HEK293 (cell line): ENCODE data around the gene TMEM125.

Experiments
- CTCF ChIA-PET: fragments of 350-600 bp; formaldehyde crosslinking; extraction: SDS; loops from one replicate; lab custom pipeline; 2021; ENCODE audit warnings: antibody characterized with exemption; lab: Yijun Ruan, JAX
- POLR2A ChIA-PET: fragments of 300-600 bp; formaldehyde crosslinking; extraction: SDS; loops from one replicate; lab custom pipeline; 2020; ENCODE audit warnings: antibody characterized with exemption, inconsistent platforms; lab: Yijun Ruan, JAX
- H3K27ac ChIP-seq: fragments of 200-500 bp; sonication (Bioruptor generic); 2 replicates; pipeline ENCODE4 v1.5.1; 2014; ENCODE audit warnings: low read depth, low read length, control low read depth, inconsistent platforms; ENCODE audit errors: extremely low read depth
- H3K36me3 ChIP-seq, 2 experiments: fragments of 200-500 bp in 1 of 2; sonication (Bioruptor generic) in 1 of 2; 1 replicate in 1 of 2; 2 replicates in 1 of 2; pipeline ENCODE4 v1.5.1; 2014 to 2017; ENCODE audit warnings: inconsistent platforms in 2 of 2, low read length in 2 of 2; ENCODE audit not compliant: control insufficient read depth in 2 of 2, insufficient read depth in 1 of 2
- H3K4me1 ChIP-seq: fragments of 200-500 bp; sonication (Bioruptor generic); 2 replicates; pipeline ENCODE4 v1.5.1; 2014; ENCODE audit warnings: mild to moderate bottlenecking, low read length, inconsistent platforms; ENCODE audit not compliant: control insufficient read depth, insufficient read depth
- H3K4me3 ChIP-seq: 2 replicates; pipeline ENCODE4 v1.5.1; 2011; ENCODE audit warnings: low read depth, mild to moderate bottlenecking, control low read depth, low read length, moderate library complexity
- H3K9me3 ChIP-seq: fragments of 200-500 bp; sonication (Bioruptor generic); 2 replicates; pipeline ENCODE4 v1.5.1; 2014; ENCODE audit warnings: low read depth, low read length, inconsistent platforms; ENCODE audit not compliant: control insufficient read depth, insufficient read depth
- GFI1B ChIP-seq: fragments of 450-650 bp; formaldehyde crosslinking; IDR thresholded peaks from 2 replicates; pipeline ENCODE4 v1.5.1; 2016; ENCODE audit warnings: missing biosample characterization, missing genetic modification characterization
- IKZF3 ChIP-seq: fragments of 450-650 bp; IDR thresholded peaks from 2 replicates; pipeline ENCODE4 v1.5.0; 2018; ENCODE audit warnings: missing biosample characterization, mild to moderate bottlenecking, missing genetic modification characterization, moderate library complexity
- KLF7 ChIP-seq: fragments of 450-650 bp; formaldehyde crosslinking; IDR thresholded peaks from 2 replicates; pipeline ENCODE4 v1.5.1; 2016; ENCODE audit warnings: missing biosample characterization, missing genetic modification characterization, borderline replicate concordance
- MZF1 ChIP-seq: fragments of 450-650 bp; formaldehyde crosslinking; IDR thresholded peaks from 2 replicates; pipeline ENCODE4 v1.5.1; 2017; ENCODE audit warnings: missing biosample characterization, missing genetic modification characterization, borderline replicate concordance
- OVOL3 ChIP-seq: fragments of 450-650 bp; formaldehyde crosslinking; IDR thresholded peaks from 2 replicates; pipeline ENCODE4 v1.5.1; 2016; ENCODE audit warnings: missing biosample characterization, missing genetic modification characterization
- PBX3 ChIP-seq: sonication (generic); formaldehyde crosslinking; IDR thresholded peaks from 2 replicates; pipeline ENCODE4 v1.8.1; 2022; ENCODE audit warnings: mild to moderate bottlenecking, moderate library complexity, missing genetic modification reagents
- ZNF23 ChIP-seq: fragments of 450-650 bp; formaldehyde crosslinking; IDR thresholded peaks from 2 replicates; pipeline ENCODE4 v1.5.1; 2016; ENCODE audit warnings: missing biosample characterization, missing genetic modification characterization, borderline replicate concordance
- ZNF311 ChIP-seq: fragments of 450-650 bp; formaldehyde crosslinking; IDR thresholded peaks from 2 replicates; pipeline ENCODE4 v1.5.1; 2017; ENCODE audit warnings: missing biosample characterization, missing genetic modification characterization, borderline replicate concordance
- ZNF341 ChIP-seq: fragments of 450-650 bp; formaldehyde crosslinking; IDR thresholded peaks from 2 replicates; pipeline ENCODE4; 2016; ENCODE audit warnings: low read depth, missing biosample characterization, missing genetic modification characterization
- ZNF510 ChIP-seq: fragments of 450-650 bp; formaldehyde crosslinking; IDR thresholded peaks from 2 replicates; pipeline ENCODE4 v1.5.1; 2018; ENCODE audit warnings: mild to moderate bottlenecking, missing genetic modification characterization, missing biosample characterization; ENCODE audit not compliant: insufficient replicate concordance
- ZNF521 ChIP-seq: fragments of 450-650 bp; formaldehyde crosslinking; IDR thresholded peaks from 2 replicates; pipeline ENCODE4 v1.5.1; 2017; ENCODE audit warnings: missing biosample characterization, mild to moderate bottlenecking, missing genetic modification characterization
- ZNF658 ChIP-seq: fragments of 450-650 bp; formaldehyde crosslinking; IDR thresholded peaks from 2 replicates; pipeline ENCODE4; 2016; ENCODE audit warnings: missing biosample characterization, missing genetic modification characterization
- ZNF792 ChIP-seq: fragments of 450-650 bp; formaldehyde crosslinking; IDR thresholded peaks from 2 replicates; pipeline ENCODE4 v1.5.1; 2016; ENCODE audit warnings: missing biosample characterization, missing genetic modification characterization
- TF ChIP-seq, protein P1 (sequence below): fragments of 450-650 bp; formaldehyde crosslinking; IDR thresholded peaks from 2 replicates; pipeline ENCODE4 v1.5.0; 2017; ENCODE audit warnings: missing biosample characterization, missing genetic modification characterization, borderline replicate concordance
- TF ChIP-seq, protein P2 (sequence below): fragments of 450-650 bp; formaldehyde crosslinking; IDR thresholded peaks from 2 replicates; pipeline ENCODE4 v1.5.1; 2016; ENCODE audit warnings: missing biosample characterization, missing genetic modification characterization
- TF ChIP-seq, protein P3 (sequence below): fragments of 450-650 bp; formaldehyde crosslinking; IDR thresholded peaks from 2 replicates; pipeline ENCODE4 v1.5.1; 2016; ENCODE audit warnings: missing biosample characterization, missing genetic modification characterization, borderline replicate concordance
- TF ChIP-seq, protein P4 (sequence below): fragments of 450-650 bp; formaldehyde crosslinking; IDR thresholded peaks from 2 replicates; pipeline ENCODE4 v1.5.1; 2017; ENCODE audit warnings: missing biosample characterization, mild to moderate bottlenecking, missing genetic modification characterization, moderate library complexity

Gene TMEM125

GRCh38 chr1:43313771-43314170 is 44.0 kb downstream of the TMEM125 start:
- Histone ChIP-seq H3K4me3 (no peak overlapping the region), H3K36me3 (no peaks in the 10 kb centered on the region), H3K4me1 (no peaks in the 10 kb centered on the region), H3K9me3 (no peaks in the 10 kb centered on the region), H3K27ac (no peak overlapping the region)
- TF ChIP-seq PBX3 (CRISPR knock-in tag), result no peak
- no peak for TF ChIP-seq OVOL3 (tag by site-specific recombination)
- TF ChIP-seq, protein P1, sequence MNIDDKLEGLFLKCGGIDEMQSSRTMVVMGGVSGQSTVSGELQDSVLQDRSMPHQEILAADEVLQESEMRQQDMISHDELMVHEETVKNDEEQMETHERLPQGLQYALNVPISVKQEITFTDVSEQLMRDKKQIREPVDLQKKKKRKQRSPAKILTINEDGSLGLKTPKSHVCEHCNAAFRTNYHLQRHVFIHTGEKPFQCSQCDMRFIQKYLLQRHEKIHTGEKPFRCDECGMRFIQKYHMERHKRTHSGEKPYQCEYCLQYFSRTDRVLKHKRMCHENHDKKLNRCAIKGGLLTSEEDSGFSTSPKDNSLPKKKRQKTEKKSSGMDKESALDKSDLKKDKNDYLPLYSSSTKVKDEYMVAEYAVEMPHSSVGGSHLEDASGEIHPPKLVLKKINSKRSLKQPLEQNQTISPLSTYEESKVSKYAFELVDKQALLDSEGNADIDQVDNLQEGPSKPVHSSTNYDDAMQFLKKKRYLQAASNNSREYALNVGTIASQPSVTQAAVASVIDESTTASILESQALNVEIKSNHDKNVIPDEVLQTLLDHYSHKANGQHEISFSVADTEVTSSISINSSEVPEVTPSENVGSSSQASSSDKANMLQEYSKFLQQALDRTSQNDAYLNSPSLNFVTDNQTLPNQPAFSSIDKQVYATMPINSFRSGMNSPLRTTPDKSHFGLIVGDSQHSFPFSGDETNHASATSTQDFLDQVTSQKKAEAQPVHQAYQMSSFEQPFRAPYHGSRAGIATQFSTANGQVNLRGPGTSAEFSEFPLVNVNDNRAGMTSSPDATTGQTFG (tag by site-specific recombination), result no peak
- no peak for TF ChIP-seq IKZF3 (tag by site-specific recombination)
- no peak for TF ChIP-seq ZNF23 (tag by site-specific recombination)
- TF ChIP-seq, protein P2, sequence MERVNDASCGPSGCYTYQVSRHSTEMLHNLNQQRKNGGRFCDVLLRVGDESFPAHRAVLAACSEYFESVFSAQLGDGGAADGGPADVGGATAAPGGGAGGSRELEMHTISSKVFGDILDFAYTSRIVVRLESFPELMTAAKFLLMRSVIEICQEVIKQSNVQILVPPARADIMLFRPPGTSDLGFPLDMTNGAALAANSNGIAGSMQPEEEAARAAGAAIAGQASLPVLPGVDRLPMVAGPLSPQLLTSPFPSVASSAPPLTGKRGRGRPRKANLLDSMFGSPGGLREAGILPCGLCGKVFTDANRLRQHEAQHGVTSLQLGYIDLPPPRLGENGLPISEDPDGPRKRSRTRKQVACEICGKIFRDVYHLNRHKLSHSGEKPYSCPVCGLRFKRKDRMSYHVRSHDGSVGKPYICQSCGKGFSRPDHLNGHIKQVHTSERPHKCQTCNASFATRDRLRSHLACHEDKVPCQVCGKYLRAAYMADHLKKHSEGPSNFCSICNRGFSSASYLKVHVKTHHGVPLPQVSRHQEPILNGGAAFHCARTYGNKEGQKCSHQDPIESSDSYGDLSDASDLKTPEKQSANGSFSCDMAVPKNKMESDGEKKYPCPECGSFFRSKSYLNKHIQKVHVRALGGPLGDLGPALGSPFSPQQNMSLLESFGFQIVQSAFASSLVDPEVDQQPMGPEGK (tag by site-specific recombination), result no peak
- no peak for TF ChIP-seq MZF1 (tag by site-specific recombination)
- no peak for TF ChIP-seq ZNF510 (tag by site-specific recombination)
- TF ChIP-seq ZNF311 (tag by site-specific recombination), result no peak
- TF ChIP-seq ZNF341 (tag by site-specific recombination), result no peak
- POLR2A ChIA-PET, result interaction anchor here (0.8 kb wide), 1 partner anchor 45 kb away, joined by 5 read pairs; the partner anchor contains the start of gene CDC20
- CTCF ChIA-PET, result no interaction called here

DNA sequence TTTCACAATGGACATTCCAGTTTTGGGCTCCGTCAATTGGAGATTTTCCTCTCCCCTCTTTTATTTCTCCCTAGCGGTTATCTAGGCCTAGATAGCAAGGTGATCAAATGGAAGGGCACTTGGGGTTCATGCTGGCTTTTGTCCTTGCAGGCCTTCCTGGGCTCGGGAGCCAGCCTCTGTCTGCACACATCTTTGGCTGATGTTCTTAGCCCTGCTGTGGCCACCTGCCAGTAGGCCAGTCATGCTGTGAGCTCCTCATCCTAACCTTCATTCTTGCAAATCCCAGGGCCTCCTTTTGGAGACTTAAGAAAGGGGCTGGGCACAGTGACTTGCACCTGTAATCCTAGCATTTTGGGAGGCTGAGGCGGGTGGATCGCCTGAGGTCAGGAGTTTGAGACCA is 44.5 kb downstream of the TMEM125 start:
- Histone ChIP-seq H3K4me1 (no peaks in the 10 kb centered on the region), H3K36me3 (no peaks in the 10 kb centered on the region), H3K9me3 (no peaks in the 10 kb centered on the region), H3K4me3 (no peak overlapping the region), H3K27ac (no peak overlapping the region)
- ChIA-PET POLR2A (interaction anchor here (0.8 kb wide), 1 partner anchor 44 kb away, joined by 5 read pairs; the partner anchor contains the start of gene CDC20), CTCF (interaction anchor here (0.6 kb wide), 1 partner anchor 819 kb away, joined by 4 read pairs; no protein-coding TSS in a partner anchor)
- TF ChIP-seq, protein P3, sequence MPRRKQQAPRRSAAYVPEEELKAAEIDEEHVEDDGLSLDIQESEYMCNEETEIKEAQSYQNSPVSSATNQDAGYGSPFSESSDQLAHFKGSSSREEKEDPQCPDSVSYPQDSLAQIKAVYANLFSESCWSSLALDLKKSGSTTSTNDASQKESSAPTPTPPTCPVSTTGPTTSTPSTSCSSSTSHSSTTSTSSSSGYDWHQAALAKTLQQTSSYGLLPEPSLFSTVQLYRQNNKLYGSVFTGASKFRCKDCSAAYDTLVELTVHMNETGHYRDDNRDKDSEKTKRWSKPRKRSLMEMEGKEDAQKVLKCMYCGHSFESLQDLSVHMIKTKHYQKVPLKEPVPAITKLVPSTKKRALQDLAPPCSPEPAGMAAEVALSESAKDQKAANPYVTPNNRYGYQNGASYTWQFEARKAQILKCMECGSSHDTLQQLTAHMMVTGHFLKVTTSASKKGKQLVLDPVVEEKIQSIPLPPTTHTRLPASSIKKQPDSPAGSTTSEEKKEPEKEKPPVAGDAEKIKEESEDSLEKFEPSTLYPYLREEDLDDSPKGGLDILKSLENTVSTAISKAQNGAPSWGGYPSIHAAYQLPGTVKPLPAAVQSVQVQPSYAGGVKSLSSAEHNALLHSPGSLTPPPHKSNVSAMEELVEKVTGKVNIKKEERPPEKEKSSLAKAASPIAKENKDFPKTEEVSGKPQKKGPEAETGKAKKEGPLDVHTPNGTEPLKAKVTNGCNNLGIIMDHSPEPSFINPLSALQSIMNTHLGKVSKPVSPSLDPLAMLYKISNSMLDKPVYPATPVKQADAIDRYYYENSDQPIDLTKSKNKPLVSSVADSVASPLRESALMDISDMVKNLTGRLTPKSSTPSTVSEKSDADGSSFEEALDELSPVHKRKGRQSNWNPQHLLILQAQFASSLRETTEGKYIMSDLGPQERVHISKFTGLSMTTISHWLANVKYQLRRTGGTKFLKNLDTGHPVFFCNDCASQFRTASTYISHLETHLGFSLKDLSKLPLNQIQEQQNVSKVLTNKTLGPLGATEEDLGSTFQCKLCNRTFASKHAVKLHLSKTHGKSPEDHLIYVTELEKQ (tag by site-specific recombination), result no peak
- TF ChIP-seq GFI1B (tag by site-specific recombination), result no peak
- no peak for TF ChIP-seq ZNF658 (tag by site-specific recombination)
- TF ChIP-seq ZNF792, result no peak
- TF ChIP-seq KLF7 (tag by site-specific recombination), result no peak
- TF ChIP-seq ZNF521 (tag by site-specific recombination), result no peak
- TF ChIP-seq, protein P4, sequence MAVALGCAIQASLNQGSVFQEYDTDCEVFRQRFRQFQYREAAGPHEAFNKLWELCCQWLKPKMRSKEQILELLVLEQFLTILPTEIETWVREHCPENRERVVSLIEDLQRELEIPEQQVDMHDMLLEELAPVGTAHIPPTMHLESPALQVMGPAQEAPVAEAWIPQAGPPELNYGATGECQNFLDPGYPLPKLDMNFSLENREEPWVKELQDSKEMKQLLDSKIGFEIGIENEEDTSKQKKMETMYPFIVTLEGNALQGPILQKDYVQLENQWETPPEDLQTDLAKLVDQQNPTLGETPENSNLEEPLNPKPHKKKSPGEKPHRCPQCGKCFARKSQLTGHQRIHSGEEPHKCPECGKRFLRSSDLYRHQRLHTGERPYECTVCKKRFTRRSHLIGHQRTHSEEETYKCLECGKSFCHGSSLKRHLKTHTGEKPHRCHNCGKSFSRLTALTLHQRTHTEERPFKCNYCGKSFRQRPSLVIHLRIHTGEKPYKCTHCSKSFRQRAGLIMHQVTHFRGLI (tag by site-specific recombination), result no peak
